Vagina (tissue), 2 donors: ENCODE results near the gene NINJ2. TPM values are rescaled to one million over a fixed set of nuclear protein-coding genes. Genes with fewer than 3 reads are reported as not detected.

Experiments
- DNase-seq, 2 donors: peaks; one replicate each; pipeline ENCODE4 v3.0.0-alpha.2; 2017; ENCODE audit errors: extremely low spot score in 2 of 2
- H3K27ac ChIP-seq: fragments of 200-600 bp; sonication (generic); one replicate; pipeline ENCODE4 v1.5.1; 2019
- H3K27me3 ChIP-seq: fragments of 200-600 bp; sonication (generic); one replicate; pipeline ENCODE4 v1.5.1; 2019
- H3K36me3 ChIP-seq, 2 donors: fragments of 200-600 bp; sonication (generic); one replicate each; pipeline ENCODE4 v1.5.1; 2017 to 2019
- H3K4me1 ChIP-seq: fragments of 200-600 bp; sonication (generic); one replicate; pipeline ENCODE4 v1.5.1; 2019
- H3K4me3 ChIP-seq, 2 donors: fragments of 200-600 bp; sonication (generic); 1 replicate in 1 of 2; 2 replicates in 1 of 2; pipeline ENCODE4 v1.5.1; 2016 to 2019
- H3K9me3 ChIP-seq: fragments of 200-600 bp; sonication (generic); one replicate; pipeline ENCODE4 v1.5.1; 2019
- CTCF ChIP-seq, 3 experiments: fragments of 450-650 bp in 2 of 3; fragments of 200-600 bp in 1 of 3; sonication (generic) in 1 of 3; IDR thresholded peaks; one replicate each; pipeline ENCODE4 v1.5.1; 2017 to 2019; ENCODE audit warnings: antibody characterized with exemption in 3 of 3, mild to moderate bottlenecking in 2 of 3, moderate library complexity in 2 of 3
- POLR2A ChIP-seq, 2 donors: fragments of 450-650 bp; IDR thresholded peaks; one replicate each; pipeline ENCODE4 v1.6.1; 2017; ENCODE audit warnings: antibody characterized with exemption in 2 of 2, mild to moderate bottlenecking in 2 of 2, moderate library complexity in 2 of 2
- POLR2AphosphoS5 ChIP-seq, 2 donors: sonication (generic); formaldehyde crosslinking; IDR thresholded peaks; one replicate each; pipeline ENCODE4 v1.9.0; 2017; ENCODE audit warnings: antibody characterized with exemption in 2 of 2, mild to moderate bottlenecking in 2 of 2, low read depth in 1 of 2; ENCODE audit not compliant: insufficient read depth in 1 of 2
- intact Hi-C: fragments of 100-400 bp; cut with DNase I; formaldehyde crosslinking; loops from one replicate; pipeline ENCODE4 v1.15.1; 2023
- total RNA-seq: library from RNA; depleted of rRNA; stranded (reverse); fragments of >200 nt; gene quantifications from one replicate; pipeline ENCODE4 v1.2.3, GENCODE V29; 2016

Gene NINJ2
- total RNA-seq, 1 donor from 2014 or later = 23.8 TPM

DNA sequence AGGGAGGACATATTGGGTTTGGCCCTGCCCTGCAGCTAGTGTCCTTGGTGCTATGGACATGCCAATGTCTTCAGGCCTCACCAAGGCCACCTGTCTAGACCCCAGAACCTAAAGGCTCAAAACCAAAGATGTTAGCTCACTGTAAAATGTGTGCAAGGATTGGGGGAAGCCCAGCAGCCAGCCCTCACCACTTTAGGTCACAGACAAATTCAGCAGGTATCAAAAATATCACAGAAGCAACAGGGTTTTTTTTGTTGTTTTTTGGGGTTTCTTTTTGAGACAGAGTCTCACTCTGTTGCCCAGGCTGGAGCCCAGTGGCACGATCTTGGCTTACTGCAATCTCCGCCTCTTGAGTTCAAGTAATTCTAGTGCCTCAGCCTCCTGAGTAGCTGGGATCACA is 29.0 kb upstream of the NINJ2 start:
- H3K27ac ChIP-seq = no peak overlapping the region
- no peak for DNase-seq
- no peak for TF ChIP-seq POLR2AphosphoS5 (IDR thresholded peaks at IDR 0.05; ENCODE audit: insufficient read depth in 1 of 2, low read depth in 1 of 2)
- TF ChIP-seq CTCF (IDR thresholded peaks at IDR 0.05) = no peak
- TF ChIP-seq POLR2A (IDR thresholded peaks at IDR 0.05) = no peak
- H3K9me3 ChIP-seq = no peaks in the 10 kb centered on the region
- H3K4me1 ChIP-seq = no peaks in the 10 kb centered on the region
- H3K27me3 ChIP-seq = no peaks in the 10 kb centered on the region
- no peaks in the 10 kb centered on the region for H3K36me3 ChIP-seq
- intact Hi-C loops = no loop called here
- no peak overlapping the region for H3K4me3 ChIP-seq

GRCh38 chr12:690466-690865 is 27.2 kb upstream of the NINJ2 start:
- no peak for DNase-seq
- no peaks in the 10 kb centered on the region for H3K36me3 ChIP-seq
- H3K4me3 ChIP-seq = no peak overlapping the region
- TF ChIP-seq POLR2A (IDR thresholded peaks at IDR 0.05) = no peak
- no peak for TF ChIP-seq POLR2AphosphoS5 (IDR thresholded peaks at IDR 0.05; ENCODE audit: insufficient read depth in 1 of 2, low read depth in 1 of 2)
- TF ChIP-seq CTCF (IDR thresholded peaks at IDR 0.05) = no peak
- H3K27me3 ChIP-seq = no peaks in the 10 kb centered on the region
- no peaks in the 10 kb centered on the region for H3K4me1 ChIP-seq
- intact Hi-C loops = no loop called here
- no peak overlapping the region for H3K27ac ChIP-seq
- no peaks in the 10 kb centered on the region for H3K9me3 ChIP-seq

DNA sequence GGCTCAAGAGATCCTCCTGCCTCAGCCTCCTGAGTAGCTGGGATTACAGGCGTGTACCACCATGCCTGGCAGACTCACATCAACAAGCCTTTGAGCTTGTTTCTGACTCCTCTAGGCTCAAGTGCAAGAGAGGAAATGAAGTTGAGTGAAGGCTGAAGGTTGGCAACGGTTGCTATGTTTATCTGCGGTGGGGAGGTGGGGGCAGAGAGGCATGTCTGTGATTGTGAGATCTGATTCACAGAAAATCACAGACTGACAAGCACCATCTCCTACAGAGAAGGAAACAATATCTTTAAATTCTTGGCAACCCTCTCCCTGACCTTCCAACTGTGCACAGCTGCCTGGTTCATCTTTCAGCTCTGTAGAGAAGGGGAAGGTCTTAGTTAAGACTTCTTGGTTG is 22.1 kb upstream of the NINJ2 start:
- Histone ChIP-seq H3K4me3 (no peak overlapping the region), H3K27ac (no peak overlapping the region), H3K9me3 (no peaks in the 10 kb centered on the region), H3K27me3 (no peaks in the 10 kb centered on the region), H3K4me1 (no peaks in the 10 kb centered on the region), H3K36me3 (no peaks in the 10 kb centered on the region)
- no peak for DNase-seq
- no peak for TF ChIP-seq CTCF (IDR thresholded peaks at IDR 0.05)
- no peak for TF ChIP-seq POLR2AphosphoS5 (IDR thresholded peaks at IDR 0.05; ENCODE audit: insufficient read depth in 1 of 2, low read depth in 1 of 2)
- TF ChIP-seq POLR2A (IDR thresholded peaks at IDR 0.05) = no peak
- intact Hi-C loops = no loop called here

DNA sequence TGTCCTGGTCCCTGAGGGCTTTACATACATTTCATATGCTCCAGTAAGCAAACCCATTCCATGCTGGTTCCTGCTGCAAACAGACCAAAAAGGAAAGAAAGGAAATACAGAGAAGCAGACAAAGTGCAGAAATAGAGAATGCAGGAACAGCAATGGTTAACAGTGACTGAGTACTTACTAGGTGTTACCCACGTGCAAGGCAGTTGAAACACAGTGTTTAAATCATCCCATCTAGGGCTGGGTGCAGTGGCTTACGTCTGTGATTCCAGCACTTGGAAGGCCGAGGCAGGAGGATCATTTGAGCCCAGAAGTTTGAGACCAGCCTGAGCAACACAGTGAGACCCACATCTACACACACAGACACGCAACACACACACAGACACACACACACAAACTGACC is 21.2 kb upstream of the NINJ2 start:
- no peak for TF ChIP-seq CTCF (IDR thresholded peaks at IDR 0.05)
- TF ChIP-seq POLR2A (IDR thresholded peaks at IDR 0.05) = no peak
- no peak for TF ChIP-seq POLR2AphosphoS5 (IDR thresholded peaks at IDR 0.05; ENCODE audit: insufficient read depth in 1 of 2, low read depth in 1 of 2)
- Histone ChIP-seq H3K27me3 (no peaks in the 10 kb centered on the region), H3K27ac (no peak overlapping the region), H3K4me3 (no peak overlapping the region), H3K4me1 (no peaks in the 10 kb centered on the region), H3K36me3 (no peaks in the 10 kb centered on the region), H3K9me3 (no peaks in the 10 kb centered on the region)
- DNase-seq = no peak
- intact Hi-C loops = no loop called here

DNA sequence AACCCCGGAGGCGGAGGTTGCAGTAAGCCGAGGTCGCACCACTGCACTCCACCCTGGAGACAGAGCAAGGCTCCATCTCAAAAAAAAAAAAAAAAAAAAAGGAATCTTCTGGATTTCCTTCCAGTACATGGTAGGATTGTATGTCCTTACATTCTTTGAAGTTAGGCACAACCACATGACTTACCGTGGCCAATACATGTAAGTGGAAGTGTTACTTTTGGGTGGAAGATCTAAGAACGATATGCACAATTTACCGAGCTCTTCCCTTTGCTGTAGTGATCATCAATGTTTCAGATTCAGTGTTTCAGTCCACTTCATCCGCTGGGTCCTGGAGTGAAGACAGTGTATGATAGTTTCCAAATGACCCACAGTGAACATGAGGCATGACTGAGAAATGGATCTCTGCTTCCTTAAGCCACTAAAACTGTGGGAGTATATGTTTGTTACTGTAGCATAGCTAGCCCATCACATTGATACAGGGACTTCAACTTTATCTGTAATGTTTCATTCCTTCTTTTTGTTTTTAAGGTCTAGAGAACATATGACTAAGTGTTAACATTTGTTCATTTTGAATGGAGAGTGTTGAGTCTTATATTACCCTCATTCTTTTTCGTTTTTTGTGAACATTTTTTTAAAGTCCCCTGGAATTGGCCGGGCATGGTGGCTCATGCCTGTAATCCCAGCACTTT is 18.5 kb upstream of the NINJ2 start:
- H3K36me3 ChIP-seq = no peaks in the 10 kb centered on the region
- no peak overlapping the region for H3K27ac ChIP-seq
- H3K9me3 ChIP-seq = no peaks in the 10 kb centered on the region
- no peak for DNase-seq
- no peak overlapping the region for H3K4me3 ChIP-seq
- intact Hi-C loops = no loop called here
- H3K4me1 ChIP-seq = no peaks in the 10 kb centered on the region
- TF ChIP-seq POLR2A (IDR thresholded peaks at IDR 0.05) (no peak), POLR2AphosphoS5 (IDR thresholded peaks at IDR 0.05; ENCODE audit: insufficient read depth in 1 of 2, low read depth in 1 of 2) (no peak), CTCF (IDR thresholded peaks at IDR 0.05) (no peak)
- H3K27me3 ChIP-seq = no peaks in the 10 kb centered on the region
